CD4-positive, alpha-beta memory T cell (primary cell): ENCODE results near the gene EME2. TPM values are rescaled to one million over a fixed set of nuclear protein-coding genes. Genes with fewer than 3 reads are reported as not detected.

Experiments used
- CTCF ChIA-PET: fragments of 350-600 bp; sonication (Branson Sonifier 250); formaldehyde crosslinking; loops from one replicate; lab custom pipeline; 2021; ENCODE audit warnings: inconsistent platforms; ENCODE audit not compliant: partially characterized antibody; lab: Charles Lee
- POLR2A ChIA-PET: fragments of 350-600 bp; sonication (Branson Sonifier 250); formaldehyde crosslinking; loops from one replicate; lab custom pipeline; 2021; ENCODE audit not compliant: partially characterized antibody; lab: Charles Lee
- DNase-seq, 5 donors: peaks; one replicate each; pipeline versions ENCODE4 v3.0.0 to v3.0.0-alpha.2; 2020 to 2022; ENCODE audit warnings: mixed read lengths in 1 of 5
- H3K27ac ChIP-seq: one replicate; pipeline ENCODE4 v1.7.0; 2013; ENCODE audit warnings: low read depth, low read length
- H3K27me3 ChIP-seq: 2 replicates; pipeline ENCODE4 v1.7.0; 2013; ENCODE audit warnings: mild to moderate bottlenecking, low read length, moderate library complexity; ENCODE audit not compliant: insufficient read depth
- H3K36me3 ChIP-seq: 2 replicates; pipeline ENCODE4 v1.7.0; 2013; ENCODE audit warnings: mild to moderate bottlenecking, low read length, moderate library complexity; ENCODE audit not compliant: insufficient read depth
- H3K4me1 ChIP-seq: 2 replicates; pipeline ENCODE4 v1.7.0; 2013; ENCODE audit warnings: mild to moderate bottlenecking, low read length, moderate library complexity; ENCODE audit not compliant: insufficient read depth
- H3K4me3 ChIP-seq, 2 donors: one replicate each; pipeline ENCODE4 v1.7.0; 2013; ENCODE audit warnings: low read length in 2 of 2, mild to moderate bottlenecking in 1 of 2
- H3K9me3 ChIP-seq, 2 donors: one replicate each; pipeline ENCODE4 v1.7.0; 2013; ENCODE audit warnings: low read length in 2 of 2, control low read depth in 1 of 2; ENCODE audit not compliant: control insufficient read depth in 1 of 2
- H3K27ac Mint-ChIP-seq, 7 donors: one replicate each; pipeline ENCODE4 v1.8.0; 2020 to 2021; ENCODE audit warnings: mixed read lengths in 7 of 7, mild to moderate bottlenecking in 6 of 7, inconsistent platforms in 3 of 7, moderate library complexity in 3 of 7
- H3K27me3 Mint-ChIP-seq, 2 donors: one replicate each; pipeline ENCODE4 v1.8.0; 2020 to 2021; ENCODE audit warnings: mixed read lengths in 2 of 2
- H3K36me3 Mint-ChIP-seq, 2 donors: one replicate each; pipeline ENCODE4 v1.8.0; 2020 to 2021; ENCODE audit warnings: mixed read lengths in 2 of 2, inconsistent platforms in 1 of 2, mild to moderate bottlenecking in 1 of 2
- H3K4me1 Mint-ChIP-seq, 4 donors: one replicate each; pipeline ENCODE4 v1.8.0; 2020 to 2021; ENCODE audit warnings: mixed read lengths in 4 of 4, mild to moderate bottlenecking in 1 of 4
- H3K4me3 Mint-ChIP-seq, 8 donors: one replicate each; pipeline ENCODE4 v1.8.0; 2020 to 2021; ENCODE audit warnings: mixed read lengths in 8 of 8, mild to moderate bottlenecking in 7 of 8, moderate library complexity in 6 of 8, inconsistent platforms in 3 of 8
- H3K9me3 Mint-ChIP-seq, 8 donors: one replicate each; pipeline ENCODE4 v1.8.0; 2020 to 2021; ENCODE audit warnings: mixed read lengths in 8 of 8, mild to moderate bottlenecking in 5 of 8, inconsistent platforms in 3 of 8, moderate library complexity in 1 of 8
- intact Hi-C: fragments of 100-400 bp; cut with micrococcal nuclease; formaldehyde crosslinking; loops from one replicate; pipeline ENCODE4 v1.15.1; 2023
- polyA plus RNA-seq, 2 donors: library from polyadenylated mRNA; unstranded; fragments of 300-500 nt; fragmentation: Illumina TruSeq; gene quantifications; one replicate each; pipeline ENCODE4 v1.2.3, GENCODE V29; 2021
- total RNA-seq, 2 experiments: library from RNA; stranded (reverse); gene quantifications; one replicate each; pipeline ENCODE4 v1.2.3, GENCODE V29; 2021

Gene EME2
- total and polyA plus RNA-seq, 4 experiments from 2014 or later = 0.30 to 33.1 (median 17.2) TPM

- H3K27ac Mint-ChIP-seq = no peak overlapping the region
These were observed 27.3 kb upstream of the EME2 start for GRCh38 chr16:1745181-1745899.

GRCh38 chr16:1745900-1746692 is 26.5 kb upstream of the EME2 start:
- Mint-ChIP-seq H3K27ac (peak overlapping the region in 1 of 7 donors; percentile 17), H3K4me1 (no peaks in the 10 kb centered on the region), H3K36me3 (peaks cover 19 to 40% of the 10 kb centered on the region in 2 donors), H3K4me3 (no peak overlapping the region), H3K27me3 (no peaks in the 10 kb centered on the region), H3K9me3 (no peaks in the 10 kb centered on the region)
- no peaks in the 10 kb centered on the region for H3K9me3 ChIP-seq
- intact Hi-C loops = no loop called here
- POLR2A ChIA-PET = interaction anchor here (1.3 kb wide), 1 partner anchor 25 kb away, joined by 7 read pairs; the partner anchor contains the start of gene NME3
- H3K4me1 ChIP-seq = no peaks in the 10 kb centered on the region
- H3K4me3 ChIP-seq = no peak overlapping the region
- no peak overlapping the region for H3K27ac ChIP-seq
- CTCF ChIA-PET = no interaction called here
- peaks cover 48% of the 10 kb centered on the region for H3K36me3 ChIP-seq
- DNase-seq = peak in 1 of 5 donors; percentile 9
- no peaks in the 10 kb centered on the region for H3K27me3 ChIP-seq

More at GRCh38 chr16:1745181-1745899, 27.3 kb upstream of the EME2 start:
- peak in 1 of 5 donors; percentile 9 for DNase-seq
- H3K4me1 ChIP-seq = no peaks in the 10 kb centered on the region
- POLR2A ChIA-PET = interaction anchor here (1.3 kb wide), 1 partner anchor 26 kb away, joined by 7 read pairs; the partner anchor contains the start of gene NME3
- no peaks in the 10 kb centered on the region for H3K4me1 Mint-ChIP-seq
- H3K36me3 Mint-ChIP-seq = peaks cover 19 to 40% of the 10 kb centered on the region in 2 donors
- H3K4me3 Mint-ChIP-seq = no peak overlapping the region
- no peaks in the 10 kb centered on the region for H3K27me3 ChIP-seq
- CTCF ChIA-PET = no interaction called here
- H3K27me3 Mint-ChIP-seq = no peaks in the 10 kb centered on the region
- H3K36me3 ChIP-seq = peaks cover 51% of the 10 kb centered on the region
- no peak overlapping the region for H3K27ac ChIP-seq
- H3K4me3 ChIP-seq = no peak overlapping the region
- no peaks in the 10 kb centered on the region for H3K9me3 ChIP-seq
- intact Hi-C loops = no loop called here
- no peaks in the 10 kb centered on the region for H3K9me3 Mint-ChIP-seq

- Mint-ChIP-seq H3K4me1 (no peaks in the 10 kb centered on the region), H3K36me3 (peaks cover 24 to 45% of the 10 kb centered on the region in 2 donors), H3K9me3 (no peaks in the 10 kb centered on the region), H3K27ac (no peak overlapping the region), H3K4me3 (no peak overlapping the region), H3K27me3 (no peaks in the 10 kb centered on the region)
- Histone ChIP-seq H3K4me1 (no peaks in the 10 kb centered on the region), H3K27me3 (no peaks in the 10 kb centered on the region), H3K27ac (no peak overlapping the region), H3K4me3 (no peak overlapping the region), H3K9me3 (no peaks in the 10 kb centered on the region), H3K36me3 (peaks cover 53% of the 10 kb centered on the region)
- POLR2A ChIA-PET = interaction anchor here (1.3 kb wide), 1 partner anchor 25 kb away, joined by 7 read pairs; the partner anchor contains the start of gene NME3
- intact Hi-C loops = no loop called here
- peak in 1 of 5 donors; percentile 35 for DNase-seq
- CTCF ChIA-PET = no interaction called here
These were observed 25.9 kb upstream of the EME2 start for GRCh38 chr16:1746693-1747195.

- peaks cover 27 to 52% of the 10 kb centered on the region in 2 donors for H3K36me3 Mint-ChIP-seq
- H3K9me3 Mint-ChIP-seq = no peaks in the 10 kb centered on the region
- Histone ChIP-seq H3K9me3 (no peaks in the 10 kb centered on the region), H3K4me3 (no peak overlapping the region), H3K36me3 (peaks cover 61% of the 10 kb centered on the region), H3K27me3 (no peaks in the 10 kb centered on the region), H3K27ac (no peak overlapping the region), H3K4me1 (no peaks in the 10 kb centered on the region)
- no peaks in the 10 kb centered on the region for H3K27me3 Mint-ChIP-seq
- no peak for DNase-seq
- H3K27ac Mint-ChIP-seq = no peak overlapping the region
- no peak overlapping the region for H3K4me3 Mint-ChIP-seq
- ChIA-PET POLR2A (interaction anchor here (0.6 kb wide), 1 partner anchor 53 kb away, joined by 3 read pairs; no protein-coding TSS in a partner anchor), CTCF (no interaction called here)
- no peaks in the 10 kb centered on the region for H3K4me1 Mint-ChIP-seq
- intact Hi-C loops = no loop called here
These were observed 24.7 kb upstream of the EME2 start for GRCh38 chr16:1747934-1748333.

- Histone ChIP-seq H3K27ac (no peak overlapping the region), H3K4me3 (no peak overlapping the region), H3K27me3 (no peaks in the 10 kb centered on the region), H3K4me1 (no peaks in the 10 kb centered on the region), H3K36me3 (peaks cover 49% of the 10 kb centered on the region), H3K9me3 (no peaks in the 10 kb centered on the region)
- POLR2A ChIA-PET = interaction anchor here (0.6 kb wide), 1 partner anchor 274 kb away, joined by 3 read pairs; no protein-coding TSS in a partner anchor
- H3K4me3 Mint-ChIP-seq = no peak overlapping the region
- CTCF ChIA-PET = no interaction called here
- peak in 1 of 5 donors; percentile 31 for DNase-seq
- H3K9me3 Mint-ChIP-seq = no peaks in the 10 kb centered on the region
- no peaks in the 10 kb centered on the region for H3K27me3 Mint-ChIP-seq
- no peaks in the 10 kb centered on the region for H3K4me1 Mint-ChIP-seq
- intact Hi-C loops = no loop called here
- no peak overlapping the region for H3K27ac Mint-ChIP-seq
- H3K36me3 Mint-ChIP-seq = peaks cover 26 to 54% of the 10 kb centered on the region in 2 donors
These were observed 23.2 kb upstream of the EME2 start for GRCh38 chr16:1749152-1750117.

- Histone ChIP-seq H3K4me3 (no peak overlapping the region), H3K27me3 (no peaks in the 10 kb centered on the region), H3K4me1 (peaks cover 3% of the 10 kb centered on the region), H3K27ac (no peak overlapping the region), H3K9me3 (no peaks in the 10 kb centered on the region), H3K36me3 (peaks cover 39% of the 10 kb centered on the region)
- no peaks in the 10 kb centered on the region for H3K9me3 Mint-ChIP-seq
- peak in 1 of 5 donors; percentile 33 for DNase-seq
- CTCF ChIA-PET = no interaction called here
- intact Hi-C loops = no loop called here
- H3K36me3 Mint-ChIP-seq = peaks cover 18 to 39% of the 10 kb centered on the region in 2 donors
- no peaks in the 10 kb centered on the region for H3K27me3 Mint-ChIP-seq
- POLR2A ChIA-PET = no interaction called here
- no peak overlapping the region for H3K4me3 Mint-ChIP-seq
- H3K27ac Mint-ChIP-seq = no peak overlapping the region
- H3K4me1 Mint-ChIP-seq = peaks cover 3 to 12% (median 8%) of the 10 kb centered on the region in 4 donors
These were observed 20.7 kb upstream of the EME2 start for GRCh38 chr16:1751946-1752345.
